ENCODE data around the gene NABP2.

NABP2 gene

DNA sequence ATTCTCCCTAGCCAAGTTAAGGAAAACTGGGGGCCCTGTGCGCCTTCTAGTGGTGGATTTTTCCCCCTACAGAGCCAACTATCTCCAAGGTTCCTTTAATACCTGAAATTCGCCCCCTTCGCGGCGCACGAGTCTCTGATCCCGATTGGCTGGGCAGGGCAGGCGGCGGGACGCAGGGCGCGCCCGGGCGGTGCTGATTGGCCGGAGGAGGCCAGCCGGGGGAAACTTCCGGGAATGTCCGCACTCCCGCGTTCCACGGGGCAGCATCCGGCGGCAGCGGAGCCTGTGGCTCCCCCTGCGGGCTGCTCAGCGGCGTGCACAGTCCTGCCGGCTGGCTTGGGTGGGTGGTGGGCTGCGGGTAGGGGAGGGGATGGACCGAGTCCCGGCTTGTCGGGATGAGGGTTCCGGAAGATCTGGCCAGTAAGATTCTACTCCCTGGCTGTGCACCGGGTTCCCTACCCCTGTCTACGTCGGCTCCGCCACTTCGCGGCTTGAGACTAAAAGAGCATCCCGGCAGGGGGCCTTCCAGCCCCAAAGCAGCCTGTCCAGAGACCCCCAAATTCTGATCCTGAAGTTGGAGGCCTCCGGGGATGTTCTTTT is at the start of gene NABP2:
TSS of gene NABP2 (plus strand) at position 241 of the 600 bp plus-strand sequence. CDS start 515 bp downstream, outside the sequence.
- peak; percentile 84 for DNase-seq

DNA sequence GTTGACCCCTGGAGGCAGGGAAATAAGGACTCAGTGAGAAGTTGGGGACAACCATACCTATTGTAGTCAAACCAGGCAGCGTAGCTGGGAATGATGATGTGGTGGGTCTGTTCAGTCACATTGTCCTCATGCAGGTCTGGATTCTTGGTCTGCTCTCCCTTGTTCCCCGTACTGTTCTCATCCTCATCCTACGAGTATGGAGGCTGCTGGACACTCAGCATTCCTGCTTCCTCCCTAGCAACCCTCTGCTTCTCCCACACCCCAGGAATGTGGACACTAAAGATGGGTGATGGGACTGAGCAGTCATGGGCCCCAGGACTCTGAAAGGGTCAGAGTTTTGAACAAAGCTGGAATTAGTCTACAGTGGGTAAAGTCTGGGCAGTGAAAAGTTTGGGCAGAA is 45.8 kb upstream of the NABP2 start:
- no peak for DNase-seq

DNA sequence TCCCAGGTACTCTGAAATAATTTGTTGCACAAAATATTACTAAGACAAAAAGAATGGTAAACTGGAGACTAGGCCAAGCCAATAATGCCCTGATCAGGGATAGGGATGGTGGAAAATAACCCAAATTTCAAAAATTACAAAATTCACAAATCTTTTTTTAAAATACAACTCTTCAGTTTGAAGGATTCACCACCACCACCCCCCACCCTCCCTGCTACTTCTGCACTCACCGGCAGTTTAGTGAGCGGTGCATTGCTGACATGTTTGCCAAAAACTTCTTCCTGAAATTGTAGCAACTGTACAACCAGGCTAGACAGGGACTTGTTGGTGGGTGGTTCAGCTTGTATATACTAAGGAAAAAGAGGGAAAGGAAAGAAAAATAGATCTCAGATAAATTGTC is 37.2 kb upstream of the NABP2 start:
- DNase-seq: no peak

DNA sequence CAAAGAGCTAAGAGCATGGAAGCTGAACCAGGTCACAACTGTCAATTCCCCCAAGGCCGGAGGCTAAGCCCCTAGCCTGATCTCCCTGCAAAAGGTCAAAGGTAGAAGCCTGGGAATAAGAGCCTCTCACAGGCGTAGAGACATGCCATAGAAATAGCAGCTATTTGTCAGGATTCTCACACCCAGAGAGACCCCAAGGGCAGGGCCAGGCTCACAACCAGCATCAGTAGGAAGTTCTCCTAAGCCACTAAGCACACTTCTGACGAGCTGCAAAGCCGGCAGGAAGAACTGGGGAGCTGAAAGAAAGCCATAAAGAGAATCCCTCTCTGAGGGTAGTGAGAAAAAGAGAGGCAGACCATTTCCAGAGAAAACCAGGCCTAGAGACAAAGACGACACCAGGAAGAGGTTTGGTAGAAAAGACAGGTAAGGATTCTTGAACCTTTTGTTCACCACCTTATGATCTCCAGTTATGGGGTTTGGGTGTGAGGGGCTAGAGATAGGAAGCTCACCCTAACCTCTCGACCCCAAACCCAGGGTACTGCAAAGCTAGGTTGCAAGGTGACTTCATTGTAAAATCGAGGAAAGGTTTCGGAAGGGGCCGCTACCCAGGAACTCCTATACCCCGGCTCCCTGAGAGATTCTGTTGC is 35.9 kb upstream of the NABP2 start:
- no peak for DNase-seq

DNA sequence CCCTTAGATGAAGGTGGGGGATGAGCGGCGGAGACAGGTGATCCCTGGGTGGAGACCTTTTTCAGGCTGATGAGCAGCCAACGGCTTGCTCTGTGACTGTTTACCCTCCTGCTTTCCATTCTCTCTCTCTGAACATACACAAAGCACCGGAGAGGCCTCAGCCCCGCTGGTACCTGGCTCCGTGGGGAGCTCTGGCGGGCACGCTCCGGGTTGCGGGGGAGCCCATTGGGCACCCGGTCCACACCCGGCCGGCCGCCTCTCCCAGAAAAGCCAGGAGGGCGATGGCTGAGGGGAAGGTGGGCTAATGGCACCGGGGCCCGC is 35.4 kb upstream of the NABP2 start:
- DNase-seq: no peak

DNA sequence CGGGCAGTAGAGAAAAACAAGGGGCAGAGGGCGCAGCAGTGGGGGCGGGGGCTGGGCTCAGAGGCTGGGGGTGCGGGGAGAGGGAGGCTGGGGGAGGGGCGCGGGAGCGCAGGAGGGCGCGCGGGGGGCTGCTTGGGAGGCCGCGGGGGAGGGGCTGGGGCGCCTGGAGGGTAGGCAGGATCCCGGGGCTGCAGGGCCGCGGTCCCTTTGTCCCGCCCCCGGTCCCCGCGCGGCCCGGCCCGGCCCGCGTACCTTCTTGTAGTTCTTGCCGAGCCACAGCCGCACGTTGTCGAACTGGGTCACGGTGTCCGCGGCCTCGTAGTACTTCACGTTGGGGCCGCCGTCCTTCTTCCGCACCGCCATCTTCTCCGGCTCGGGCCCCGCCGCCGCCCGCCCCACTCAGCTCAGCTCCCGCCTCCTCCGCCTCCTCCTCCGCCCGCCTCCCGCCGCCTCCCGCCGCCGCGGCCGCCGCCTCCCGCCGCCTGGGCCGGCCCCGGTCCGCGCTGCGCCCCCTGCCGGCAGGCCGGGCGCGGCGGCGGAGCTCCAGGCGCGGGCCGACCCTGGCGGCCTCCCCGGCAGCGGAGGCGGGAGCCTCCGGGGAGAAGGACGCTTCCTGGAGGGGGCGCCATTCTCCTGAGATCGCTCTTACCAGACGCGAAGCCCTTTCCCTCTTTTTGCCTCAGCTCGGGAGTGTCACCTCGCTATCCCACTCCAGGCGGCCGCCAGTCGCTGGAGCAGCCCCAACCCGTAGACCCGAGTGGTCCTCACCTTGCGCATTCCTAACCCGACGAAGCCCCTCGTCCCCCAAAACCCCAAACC is 34.8 kb upstream of the NABP2 start, which contains the start of gene SMARCC2:
TSS of gene SMARCC2 (minus strand) at position 385 of the 819 bp plus-strand sequence. CDS start at position 363, 22 bp downstream.
- DNase-seq: peak; percentile 36

DNA sequence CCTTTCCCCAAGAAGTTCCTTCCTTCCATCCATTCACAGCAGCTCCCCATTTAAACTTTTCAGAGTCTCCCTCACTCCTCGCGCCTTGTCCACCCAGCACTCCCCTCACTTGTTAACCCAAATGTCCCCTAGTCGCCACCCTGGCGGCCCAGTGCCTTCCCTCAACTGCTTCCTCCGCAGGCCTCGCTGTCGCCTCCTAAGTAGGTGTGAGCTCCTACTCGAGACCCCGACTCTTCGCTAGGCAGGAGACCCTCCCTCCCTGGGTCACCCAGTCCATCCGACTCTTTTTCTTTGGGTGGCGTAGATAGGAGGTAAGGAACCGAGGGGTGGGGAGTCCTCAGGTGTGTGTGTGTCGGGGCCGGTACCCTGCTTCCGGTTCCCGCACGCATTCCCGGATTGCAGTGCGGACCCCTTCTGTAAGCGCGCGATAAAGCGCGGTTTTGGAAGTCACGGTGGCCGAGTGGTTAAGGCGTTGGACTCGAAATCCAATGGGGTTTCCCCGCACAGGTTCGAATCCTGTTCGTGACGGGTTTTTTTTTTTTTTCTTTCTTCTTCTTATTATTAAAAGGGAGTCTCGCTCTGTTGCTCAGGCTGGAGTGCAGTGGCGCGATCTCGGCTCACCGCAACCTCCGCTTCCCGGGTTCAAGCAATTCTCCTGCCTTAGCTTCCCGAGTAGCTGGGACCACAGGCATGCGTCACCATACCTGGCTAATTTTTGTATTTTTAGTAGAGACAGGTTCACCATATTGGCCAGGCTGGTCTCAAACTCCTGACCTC is 34.0 kb upstream of the NABP2 start:
- peak; percentile 12 for DNase-seq

DNA sequence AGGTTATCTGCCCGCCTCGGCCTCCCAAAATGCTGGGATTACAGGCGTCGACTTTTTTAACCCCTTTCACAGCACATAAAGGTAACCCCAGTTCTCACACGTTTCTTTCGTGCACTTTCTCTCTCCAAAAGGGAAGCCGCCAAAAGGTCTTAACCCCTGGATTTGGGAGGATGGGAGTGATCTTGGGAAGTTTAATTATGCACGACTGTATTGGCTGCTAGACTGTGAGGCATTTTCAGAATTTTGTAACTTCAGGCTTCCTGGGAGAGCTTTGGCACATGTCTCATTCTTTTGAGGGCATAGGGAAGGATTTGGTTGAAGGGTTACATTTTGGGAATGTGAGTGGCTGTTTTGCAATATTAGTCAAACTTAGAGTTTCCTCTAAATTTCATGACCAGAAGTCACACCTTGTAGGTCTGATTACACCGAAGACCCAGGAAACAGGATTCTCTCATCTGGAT is 33.4 kb upstream of the NABP2 start:
- no peak for DNase-seq

DNA sequence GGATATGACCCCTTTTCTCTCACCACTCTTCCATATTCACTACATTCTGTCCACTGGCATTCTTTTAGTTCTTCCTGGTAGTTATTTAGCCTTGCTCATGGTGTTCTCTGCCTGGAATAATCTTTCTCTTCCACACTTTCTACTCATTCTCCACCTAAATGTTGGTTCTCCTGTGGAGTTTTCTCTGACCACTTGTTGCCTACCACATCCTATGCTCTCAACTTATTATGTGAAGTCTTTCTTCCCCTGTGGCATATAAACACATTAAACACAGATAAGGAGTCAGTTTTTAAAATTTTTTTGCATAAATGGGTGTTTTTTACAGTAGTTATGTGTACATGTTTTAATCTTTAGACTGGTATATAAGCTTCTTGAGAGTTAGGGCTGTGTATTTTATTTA is 31.6 kb upstream of the NABP2 start:
- no peak for DNase-seq

DNA sequence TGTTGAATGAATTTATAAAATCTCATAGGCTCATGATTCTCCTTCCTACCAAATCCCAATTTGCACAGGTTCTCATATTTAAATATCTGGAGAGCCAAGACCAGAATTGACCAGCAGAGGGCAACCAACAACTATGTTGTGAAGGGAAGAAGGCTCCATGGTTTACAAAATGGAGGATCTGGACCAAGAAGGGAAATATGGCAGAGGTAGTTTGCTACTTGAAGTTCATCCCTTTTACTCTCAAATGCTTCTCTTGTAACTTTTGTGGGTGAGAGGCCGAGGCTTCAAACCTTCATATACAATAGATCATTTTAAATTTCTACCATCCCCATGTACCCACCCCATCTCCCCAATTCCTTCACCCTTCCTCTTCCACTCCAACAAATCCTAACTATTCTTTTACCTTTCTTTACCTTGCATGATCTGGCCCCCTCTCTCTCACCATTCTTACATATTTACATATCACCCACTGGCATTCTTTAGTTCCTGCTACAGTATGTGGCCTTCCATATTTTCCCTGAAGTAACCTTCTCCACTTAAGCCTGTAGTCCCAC is 31.0 kb upstream of the NABP2 start:
- no peak for DNase-seq

DNA sequence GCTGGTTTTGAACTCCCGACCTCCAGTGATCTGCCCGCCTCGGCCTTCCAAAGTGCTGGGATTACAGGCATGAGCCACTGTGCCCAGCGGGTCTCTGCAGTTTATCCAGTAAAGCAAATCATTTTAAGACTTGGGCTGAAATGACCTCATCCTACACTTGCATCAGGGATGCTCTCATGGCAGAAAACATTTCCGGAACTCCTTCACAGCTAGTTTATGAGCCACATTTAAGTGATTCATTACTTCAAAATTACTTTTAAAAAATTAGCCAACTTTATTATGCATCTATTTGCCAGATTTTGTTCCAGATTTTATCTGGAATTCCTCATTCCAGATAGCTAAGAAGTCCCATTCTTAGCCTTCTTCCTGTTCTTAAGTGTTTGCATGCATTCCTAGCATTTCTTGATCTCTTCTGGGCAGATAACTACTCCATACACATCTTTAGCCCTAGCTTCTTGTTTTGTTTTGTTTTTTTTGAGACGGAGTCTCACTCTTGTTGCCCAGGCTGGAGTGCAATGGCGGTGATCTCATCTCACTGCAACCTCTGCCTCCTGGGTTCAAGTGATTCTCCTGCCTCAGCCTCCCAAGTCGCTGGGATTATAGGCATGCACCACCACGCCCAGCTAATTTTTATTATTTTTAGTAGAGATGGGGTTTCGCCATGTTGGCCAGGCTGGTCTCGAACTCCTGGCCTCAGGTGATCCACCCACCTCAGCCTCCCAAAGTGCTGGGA is 27.2 kb upstream of the NABP2 start:
- peak; percentile 13 for DNase-seq

DNA sequence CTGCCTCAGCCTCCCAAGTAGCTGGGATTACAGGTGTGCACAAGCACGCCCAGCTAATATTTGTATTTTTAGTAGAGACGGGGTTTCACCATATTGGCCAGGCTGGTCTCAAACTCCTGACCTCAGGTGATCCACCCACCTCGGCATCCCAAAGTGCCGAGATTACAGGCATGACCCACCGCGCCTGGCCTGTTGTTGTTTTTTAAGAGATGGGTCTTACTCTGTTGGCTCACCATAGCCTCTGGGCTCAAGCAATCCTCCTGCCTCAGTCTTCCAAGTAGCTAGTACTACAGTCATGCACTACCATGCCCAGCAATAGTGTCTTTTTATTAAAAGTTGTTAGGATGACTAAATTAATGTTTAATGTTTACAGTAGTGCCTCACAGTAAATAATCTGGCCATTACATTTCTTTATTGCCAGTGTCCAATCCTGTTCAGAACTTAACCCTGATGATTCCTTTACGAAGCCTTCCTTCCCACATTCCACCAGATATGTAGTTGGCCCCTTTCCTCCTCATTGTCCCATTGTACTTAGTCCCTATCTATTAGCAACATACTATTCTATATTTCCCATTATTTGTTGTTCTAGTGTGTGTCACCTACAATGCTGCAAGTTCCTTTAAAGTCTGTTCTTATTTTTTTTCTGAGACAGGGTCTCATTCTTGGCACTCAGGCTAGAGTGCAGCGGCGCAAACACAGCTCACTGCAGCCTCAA is 26.1 kb upstream of the NABP2 start:
- DNase-seq: no peak

DNA sequence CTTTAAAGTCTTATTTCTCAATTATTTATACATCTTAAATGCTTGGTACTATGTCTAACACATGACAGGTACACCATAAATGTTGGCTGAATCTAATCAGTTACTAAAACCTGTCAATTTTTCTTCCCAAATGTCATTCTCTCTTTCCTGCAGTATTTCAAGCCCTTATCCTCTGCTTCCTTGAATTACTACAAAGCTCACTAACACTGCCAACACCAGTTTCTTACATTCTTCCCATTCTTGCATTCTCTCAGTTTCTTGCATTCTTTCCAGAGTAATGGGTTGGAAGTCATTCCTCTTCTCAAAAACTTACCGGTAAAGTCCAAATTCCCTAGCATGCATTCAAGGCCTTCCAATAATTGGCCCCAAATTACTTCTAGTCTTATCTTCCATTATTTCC is 25.3 kb upstream of the NABP2 start:
- no peak for DNase-seq

DNA sequence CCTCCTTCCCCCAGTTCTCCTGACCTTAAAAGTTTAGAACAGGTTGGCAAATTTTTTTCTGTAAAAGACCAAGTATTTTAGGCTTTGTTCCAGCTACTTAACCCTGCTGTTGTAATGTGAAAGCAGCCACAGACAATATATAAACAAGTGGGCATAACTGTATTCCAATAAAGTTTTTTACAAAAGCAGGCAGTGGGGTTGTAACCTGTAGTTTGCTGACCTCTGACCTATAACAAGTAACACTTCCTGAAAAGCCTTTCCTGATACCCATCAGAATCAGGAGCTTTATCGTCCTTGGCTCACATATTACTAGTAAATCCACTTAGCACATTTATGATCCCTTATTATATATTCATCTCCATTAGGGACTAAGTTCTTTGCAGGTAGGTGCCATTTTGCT is 21.8 kb upstream of the NABP2 start:
- no peak for DNase-seq

DNA sequence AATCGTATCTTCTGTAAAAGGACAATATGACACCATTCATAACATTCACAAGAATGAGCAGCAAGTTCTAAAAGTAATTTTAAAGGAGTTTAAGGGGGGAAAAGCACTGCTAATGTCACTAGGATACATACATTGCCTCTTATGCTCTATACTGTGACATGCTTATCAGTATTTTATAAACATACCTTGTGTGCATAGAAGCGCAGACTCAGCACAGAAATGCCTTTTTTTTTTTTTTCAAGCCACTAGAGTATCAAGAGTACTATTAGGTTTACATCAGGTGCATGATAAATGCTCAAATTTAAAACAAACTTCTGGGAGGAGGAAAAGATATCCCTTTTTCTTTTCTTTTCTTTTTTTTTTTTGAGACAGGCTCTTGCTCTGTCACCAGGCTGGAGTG is 21.3 kb upstream of the NABP2 start:
- DNase-seq: no peak

DNA sequence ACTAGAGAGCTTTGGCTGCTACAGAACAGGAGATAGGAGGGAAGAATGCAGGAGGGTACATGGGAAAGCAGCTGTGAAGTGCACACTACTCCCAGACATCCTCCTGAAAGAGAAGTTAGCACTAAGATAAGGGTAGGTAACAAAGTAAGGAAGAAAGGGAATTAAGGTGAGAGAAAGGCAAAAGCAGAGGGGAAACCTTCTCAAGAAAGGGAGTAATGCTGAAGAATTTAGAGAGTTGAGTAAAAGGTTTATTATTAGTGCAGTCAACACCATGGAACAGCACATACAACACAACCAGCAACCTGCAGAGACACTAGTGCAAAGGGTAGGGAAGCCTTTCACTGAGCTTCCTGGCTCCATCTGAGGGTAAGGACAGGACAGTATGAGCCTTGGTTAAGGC is 19.9 kb upstream of the NABP2 start:
- no peak for DNase-seq

DNA sequence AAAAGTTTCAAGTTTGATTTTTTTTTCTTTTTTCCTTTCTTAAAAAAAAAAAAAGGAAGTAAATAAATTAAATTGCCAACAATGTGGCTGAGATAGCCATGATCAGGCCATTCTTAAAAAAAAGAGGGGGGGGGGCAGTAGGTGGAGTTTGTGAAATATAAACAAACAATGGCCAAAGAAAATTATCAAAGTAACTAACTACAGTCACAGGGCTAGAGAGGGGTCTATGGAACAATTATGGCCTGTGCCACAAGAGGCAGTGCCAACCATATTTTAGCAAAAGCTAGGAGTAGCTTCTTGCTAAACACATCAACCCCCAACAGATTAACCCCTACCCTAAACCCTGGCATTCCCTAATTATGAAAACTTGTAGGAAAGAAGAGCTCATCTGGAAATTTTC is 18.7 kb upstream of the NABP2 start:
- no peak for DNase-seq

DNA sequence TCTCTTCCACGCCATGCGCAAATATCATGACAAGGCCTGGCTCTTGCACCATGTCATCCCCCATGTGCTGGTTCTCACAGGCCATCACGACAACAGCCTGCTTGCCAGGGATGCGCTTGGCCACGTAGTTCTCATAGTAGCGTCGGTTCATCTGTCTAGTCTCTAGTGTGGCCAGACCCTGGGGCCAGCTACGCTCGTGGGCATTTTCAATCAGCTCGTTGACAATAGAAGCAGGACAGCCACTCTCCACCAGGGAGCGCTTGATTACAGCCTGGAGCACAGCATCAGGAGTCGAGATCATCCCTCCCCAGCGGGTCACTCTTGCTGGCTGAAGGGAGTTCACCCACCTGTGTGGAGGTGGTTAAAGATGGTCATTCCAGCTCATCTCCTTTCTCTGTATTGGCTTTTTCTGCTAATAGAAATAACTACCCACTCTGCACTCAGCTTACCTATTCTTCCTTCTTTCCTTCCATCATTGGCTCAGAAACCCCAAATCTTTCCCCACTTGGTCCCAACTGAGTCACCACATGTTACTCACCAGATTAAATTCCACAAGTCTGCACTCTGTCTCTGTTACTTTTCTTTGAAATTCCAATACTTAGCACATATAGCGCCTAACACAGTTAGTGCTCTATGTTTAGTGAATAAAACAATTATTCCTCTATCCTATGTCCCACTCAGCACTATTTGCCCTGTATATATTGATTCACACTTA is 17.5 kb upstream of the NABP2 start:
- DNase-seq: no peak

DNA sequence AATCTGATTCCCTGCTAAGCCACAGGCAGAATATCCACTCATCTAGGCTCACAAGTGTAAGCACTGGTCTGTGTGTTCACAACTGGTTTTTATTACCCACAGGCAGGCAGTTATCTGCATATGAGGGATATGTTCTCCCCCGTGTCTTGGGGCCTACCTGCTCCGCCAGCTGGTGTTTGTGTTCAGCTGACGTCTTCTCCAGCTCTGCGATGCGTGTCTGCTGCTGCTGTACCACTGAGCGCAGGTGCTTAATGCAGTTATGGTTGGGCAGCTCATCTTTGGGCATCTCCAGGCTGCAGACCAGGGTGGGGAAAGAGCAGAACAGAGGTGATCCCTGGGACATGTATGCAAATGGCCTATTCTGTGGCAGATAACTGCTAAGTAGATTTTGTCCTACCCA is 16.1 kb upstream of the NABP2 start:
- DNase-seq: no peak

DNA sequence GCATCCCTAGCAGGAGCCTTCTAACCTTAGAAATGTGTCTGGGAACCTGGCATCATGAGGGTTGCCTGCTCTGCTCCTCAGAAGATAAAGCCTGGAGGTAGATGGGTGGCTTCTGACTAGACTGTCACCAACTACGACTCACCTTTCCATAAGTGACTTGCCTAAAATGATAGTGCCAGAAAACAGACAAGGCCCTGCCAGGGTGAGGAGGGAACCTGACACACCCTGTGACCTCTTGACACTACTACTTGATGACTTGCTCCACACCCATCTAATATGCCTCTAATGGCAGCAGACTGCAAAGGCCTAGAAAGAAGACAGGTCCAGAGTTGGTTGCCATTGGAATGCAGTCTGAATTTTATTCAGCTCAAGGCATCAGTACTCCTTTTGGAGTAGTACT is 11.8 kb upstream of the NABP2 start:
- DNase-seq: no peak

DNA sequence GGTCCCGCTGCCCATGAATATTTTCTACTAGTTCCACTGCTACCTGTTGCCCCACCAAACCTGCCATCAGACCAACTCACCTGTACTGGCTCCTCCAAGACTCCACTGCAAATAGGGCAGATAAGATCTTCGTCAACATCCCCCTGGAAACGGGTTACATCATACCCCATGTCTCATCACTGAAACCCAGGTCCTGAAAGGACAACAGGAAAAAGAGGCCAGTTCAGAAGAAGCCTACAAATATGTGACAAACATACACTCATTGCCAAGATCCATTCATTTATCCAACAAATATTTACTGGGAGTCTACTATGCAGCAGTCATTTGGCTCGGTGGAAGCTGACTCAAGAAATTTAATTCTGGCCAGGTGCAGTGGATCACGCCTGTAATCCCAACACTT is 10.3 kb upstream of the NABP2 start:
- no peak for DNase-seq
